NCI-H2107 treated with DMSO at 0.1 percent for 48 hours (cell line): ENCODE measurements around the gene PRKG1.
"Not testable (repeated sequence)": the region's sequence is repeated elsewhere in the genome, so short reads cannot be mapped to it uniquely, and the experiment has no call there.

Source experiments
- DNase-seq: peaks from one replicate; lab custom pipeline; 2025; ENCODE audit not compliant: unreplicated experiment; lab: John Stamatoyannopoulos, UW

Gene PRKG1

GRCh38 chr10:52145636-52146035 is 1071.3 kb downstream of the PRKG1 start:
- DNase-seq: no peak

- no peak for DNase-seq
Measured at GRCh38 chr10:52146766-52147165, 1072.5 kb downstream of the PRKG1 start.

- no peak for DNase-seq
Measured at GRCh38 chr10:52170776-52171175, 1096.5 kb downstream of the PRKG1 start.

GRCh38 chr10:52172581-52172980 is 1098.3 kb downstream of the PRKG1 start:
- DNase-seq: no peak

DNA sequence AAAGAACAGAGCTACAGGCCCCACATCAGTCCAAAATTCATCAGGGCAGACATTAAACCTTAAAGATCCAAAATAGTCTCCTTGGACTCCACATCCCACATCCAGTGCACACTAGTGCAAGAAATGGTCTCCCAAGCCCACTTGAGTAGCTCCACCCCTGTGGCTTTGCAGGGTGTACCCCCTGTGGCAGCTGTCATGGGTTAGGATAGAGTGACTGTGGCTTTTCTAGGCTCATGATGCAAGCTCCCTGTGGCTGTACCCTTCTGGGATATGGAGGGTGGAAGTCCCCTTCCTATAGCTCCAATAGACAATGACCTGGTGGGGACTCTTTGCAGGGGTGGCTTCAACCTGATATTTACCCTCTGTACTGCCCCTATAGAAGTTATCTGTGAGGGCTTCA is 1111.0 kb downstream of the PRKG1 start:
- no peak for DNase-seq

- DNase-seq: no peak
Measured at GRCh38 chr10:52187521-52188258, 1113.4 kb downstream of the PRKG1 start.

GRCh38 chr10:52191049-52191448 is 1116.8 kb downstream of the PRKG1 start:
- no peak for DNase-seq

DNA sequence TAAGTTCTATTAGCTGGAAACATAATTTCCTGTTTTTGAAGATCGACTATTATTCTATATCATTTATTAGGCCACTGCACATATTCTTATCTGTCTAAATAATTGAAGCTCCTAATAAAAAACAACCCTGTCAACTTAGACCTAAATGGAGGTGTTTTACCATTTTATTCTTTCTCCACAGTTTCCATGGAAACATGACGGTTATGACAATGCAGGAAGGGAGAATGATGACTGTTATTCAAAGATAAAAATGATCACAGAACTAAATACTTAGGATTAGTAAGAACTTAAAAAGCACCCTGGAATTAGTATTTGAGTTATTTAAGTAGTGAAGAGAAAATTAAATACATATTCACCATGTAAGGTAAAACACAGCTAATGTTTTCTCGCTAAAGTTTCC is 1119.9 kb downstream of the PRKG1 start:
- no peak for DNase-seq

DNA sequence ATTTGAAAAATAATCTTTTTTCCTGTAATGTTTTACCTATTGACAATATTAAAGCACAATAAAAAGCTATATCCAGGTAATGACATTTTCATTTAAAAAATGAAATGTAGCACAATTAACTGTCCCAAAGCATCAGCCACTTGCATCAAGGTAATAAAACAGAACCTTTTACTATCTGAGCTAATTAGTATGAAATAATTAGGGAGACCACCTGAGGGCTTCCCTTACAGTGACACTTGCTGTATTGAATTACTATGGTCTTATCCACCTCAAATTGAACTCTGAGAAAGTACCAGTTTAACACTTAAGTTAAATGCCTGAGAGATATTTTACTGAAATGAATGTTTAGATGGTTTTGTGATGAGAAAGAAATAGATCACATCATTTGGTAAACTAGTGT is 1120.4 kb downstream of the PRKG1 start:
- DNase-seq: no peak

DNA sequence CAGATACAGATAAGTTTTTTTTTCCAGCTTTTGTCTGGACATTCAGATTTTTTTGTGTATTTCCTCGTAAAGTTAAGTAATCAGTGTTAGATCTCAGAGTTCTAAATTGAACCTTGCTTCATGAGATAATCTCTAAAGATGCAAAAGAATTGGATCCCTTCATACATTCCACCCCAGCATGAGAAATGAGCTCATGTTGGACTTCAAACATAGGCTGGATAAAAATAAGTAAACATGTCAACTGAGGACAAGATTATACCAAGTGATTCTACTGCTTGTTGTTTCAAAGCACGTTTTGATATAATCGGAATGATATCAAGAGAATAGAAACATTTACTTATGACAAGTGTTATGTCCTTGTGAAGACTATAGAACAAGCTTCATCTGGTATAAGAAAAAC is 1122.8 kb downstream of the PRKG1 start:
- DNase-seq: no peak

DNA sequence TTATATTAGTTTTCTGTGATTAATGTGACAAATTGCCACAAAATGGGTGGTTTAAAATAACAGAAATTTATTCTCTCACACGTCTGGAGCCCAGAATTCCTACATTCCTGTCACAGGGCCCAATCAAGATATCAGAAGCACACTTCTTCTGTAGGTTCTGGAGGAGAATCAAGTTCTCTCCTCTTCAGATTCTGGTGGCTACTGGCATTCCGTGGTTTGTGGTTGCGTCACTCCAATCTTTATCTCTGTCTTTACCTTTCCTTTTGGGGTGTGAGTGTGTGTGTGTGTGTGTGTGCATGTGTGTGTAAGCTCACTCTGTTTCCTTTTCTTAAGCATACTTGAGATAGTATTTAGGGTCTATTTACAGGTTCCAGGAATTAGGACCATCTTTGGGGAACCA is 1124.3 kb downstream of the PRKG1 start:
- DNase-seq: no peak

DNA sequence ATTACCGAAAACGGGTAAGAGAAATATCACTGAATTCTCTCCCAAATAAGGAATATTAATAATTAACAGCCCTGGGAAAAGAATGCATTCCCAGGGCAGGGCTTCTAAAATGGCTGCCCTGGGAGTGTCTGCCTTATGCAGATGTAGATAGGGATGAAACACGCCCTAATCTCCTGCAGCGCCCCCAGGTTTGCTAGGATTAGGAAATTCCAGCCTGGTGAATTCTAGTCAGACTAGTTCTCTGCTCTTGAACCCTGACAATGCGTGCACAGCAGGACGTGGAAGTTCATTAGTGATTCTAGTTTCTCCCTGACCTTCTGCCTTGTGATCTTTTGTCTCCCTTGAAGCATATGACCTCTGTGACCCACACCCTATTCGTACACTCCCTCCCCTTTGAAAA is 1130.6 kb downstream of the PRKG1 start:
- DNase-seq: not testable (repeated sequence)

- no peak for DNase-seq
Measured at GRCh38 chr10:52208365-52208764, 1134.1 kb downstream of the PRKG1 start.

GRCh38 chr10:52210161-52210560 is 1135.9 kb downstream of the PRKG1 start:
- DNase-seq: no peak

DNA sequence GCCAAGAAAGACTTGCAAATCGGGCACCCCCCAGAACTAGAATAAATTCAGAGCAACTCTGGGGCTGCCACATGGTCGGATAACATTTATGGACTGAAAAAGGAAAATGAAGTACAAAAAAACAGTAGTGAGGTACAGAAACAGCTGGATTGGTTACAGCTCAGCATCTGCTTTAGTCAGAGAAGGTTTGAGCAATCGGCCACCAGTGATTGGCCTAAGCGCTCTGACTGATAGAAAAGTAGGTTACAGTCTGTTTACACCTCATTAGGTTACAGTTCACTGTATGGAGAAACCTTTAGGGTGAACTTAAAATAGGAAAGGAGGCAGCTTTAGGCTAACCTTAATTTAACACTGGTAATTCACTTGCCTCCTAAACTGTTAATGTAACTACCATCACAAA is 1137.8 kb downstream of the PRKG1 start:
- DNase-seq: no peak

- no peak for DNase-seq
Measured at GRCh38 chr10:52212802-52213201, 1138.5 kb downstream of the PRKG1 start.

DNA sequence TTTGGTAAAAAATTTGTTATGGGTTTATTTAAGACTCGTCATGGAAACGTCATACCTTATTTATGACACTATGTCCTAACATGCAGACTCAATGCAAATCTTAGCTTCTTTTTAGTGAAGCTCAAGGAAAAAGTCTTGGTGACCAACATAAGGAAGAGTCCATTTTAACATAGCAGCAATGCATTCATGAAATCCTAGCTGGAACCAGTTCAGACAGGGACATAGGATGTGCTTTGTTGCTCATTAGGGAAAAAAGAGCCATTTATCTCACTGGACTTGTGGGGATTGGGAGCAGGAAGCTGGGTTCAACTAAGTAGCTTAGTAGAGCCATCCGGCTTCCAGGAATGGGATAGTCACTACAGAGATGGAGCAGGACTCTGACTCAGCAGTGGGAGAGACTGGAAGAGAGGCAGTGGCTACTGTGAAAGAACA is 1139.0 kb downstream of the PRKG1 start:
- no peak for DNase-seq

GRCh38 chr10:52215745-52216361 is 1141.6 kb downstream of the PRKG1 start:
- peak; percentile 18 for DNase-seq

DNA sequence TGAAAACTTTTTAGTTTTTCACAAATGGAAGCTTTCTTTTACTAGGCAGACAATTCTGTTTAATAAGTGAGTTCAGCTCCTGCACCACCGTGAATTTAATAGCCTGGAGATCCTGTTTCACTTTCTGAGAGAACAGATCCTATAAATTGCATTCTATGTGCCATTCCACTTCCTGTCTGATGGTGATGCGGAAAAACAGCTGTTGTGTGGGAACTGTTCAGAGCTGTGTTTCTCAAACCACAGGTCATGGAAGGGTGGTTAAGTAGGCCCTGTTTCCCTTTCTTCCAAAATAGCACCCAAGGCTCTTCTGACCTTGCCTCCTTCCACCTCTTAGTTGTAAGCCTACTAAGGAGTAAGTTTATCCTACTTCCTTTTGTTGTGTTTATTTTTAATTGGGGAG is 1142.6 kb downstream of the PRKG1 start:
- peak; percentile 0 for DNase-seq

GRCh38 chr10:52217531-52217930 is 1143.2 kb downstream of the PRKG1 start:
- DNase-seq: no peak

DNA sequence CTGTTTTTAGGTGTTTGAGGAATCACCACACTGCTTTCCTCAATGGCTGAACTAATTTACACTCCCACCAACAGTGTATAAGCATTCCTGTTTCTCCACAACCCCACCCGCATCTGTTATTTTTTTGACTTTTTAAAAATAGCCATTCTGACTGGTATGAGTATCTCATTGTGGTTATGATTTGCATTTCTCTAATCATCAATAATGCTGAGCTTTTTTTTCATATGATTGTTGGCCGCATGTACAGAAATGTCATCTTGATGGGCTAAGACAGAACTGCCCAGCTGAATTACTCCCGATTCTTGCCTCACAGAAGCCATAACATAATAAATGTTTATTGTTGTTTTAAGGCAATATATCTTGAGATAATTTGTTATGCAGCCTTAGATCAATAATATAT is 1146.7 kb downstream of the PRKG1 start:
- DNase-seq: no peak

DNA sequence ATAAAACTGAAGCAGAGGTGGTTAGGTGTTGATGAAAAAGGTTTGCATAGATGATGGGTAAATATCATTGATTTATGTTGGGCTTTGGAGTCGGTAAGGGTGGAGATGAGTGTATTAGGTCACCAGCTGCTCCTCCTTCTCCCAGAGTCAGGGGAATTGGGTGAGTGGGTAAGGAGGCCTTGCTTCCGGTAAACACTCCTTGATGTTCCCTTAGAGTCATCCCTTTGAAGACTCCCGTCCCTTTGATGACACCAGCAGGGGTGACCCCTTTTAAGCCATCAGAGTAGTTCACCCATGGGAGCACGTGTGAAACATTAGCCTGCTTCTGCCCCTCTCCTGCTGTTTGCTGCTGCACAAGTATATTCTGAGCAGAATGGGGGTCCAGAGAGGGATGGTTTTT is 1147.6 kb downstream of the PRKG1 start:
- DNase-seq: no peak
